Transverse colon (tissue), 4 donors: ENCODE results near the gene CAMKK1. TPM values are rescaled to one million over a fixed set of nuclear protein-coding genes. Genes with fewer than 3 reads are reported as not detected.

ENCODE experiments used
- DNase-seq: peaks from one replicate; pipeline ENCODE4 v3.0.0-alpha.2; 2019
- H3K27ac ChIP-seq, 4 donors: fragments of 200-600 bp; sonication (generic); 2 replicates each; pipeline ENCODE4 v1.5.1; 2016 to 2018; ENCODE audit warnings: inconsistent platforms in 4 of 4
- H3K27me3 ChIP-seq: fragments of 200-600 bp; sonication (generic); 2 replicates; pipeline ENCODE4 v1.5.1; 2017; ENCODE audit warnings: inconsistent platforms
- H3K36me3 ChIP-seq, 4 donors: fragments of 200-600 bp; sonication (generic); 2 replicates each; pipeline ENCODE4 v1.5.1; 2017 to 2019; ENCODE audit warnings: inconsistent platforms in 4 of 4
- H3K4me1 ChIP-seq, 4 donors: fragments of 200-600 bp; sonication (generic); 2 replicates each; pipeline ENCODE4 v1.5.1; 2017 to 2020; ENCODE audit warnings: inconsistent platforms in 4 of 4
- H3K4me3 ChIP-seq, 4 donors: fragments of 200-600 bp; sonication (generic); 1 replicate in 1 of 4; 2 replicates in 3 of 4; pipeline versions ENCODE4 v1.5.1 to v1.6.1; 2017 to 2019; ENCODE audit warnings: inconsistent platforms in 4 of 4
- H3K9me3 ChIP-seq, 2 donors: fragments of 200-600 bp; sonication (generic); 2 replicates each; pipeline ENCODE4 v1.5.1; 2017 to 2019; ENCODE audit warnings: inconsistent platforms in 2 of 2
- CTCF ChIP-seq, 5 experiments: fragments of 200-600 bp in 3 of 5; fragments of 450-650 bp in 2 of 5; sonication (generic) in 3 of 5; IDR thresholded peaks; 1 replicate in 2 of 5; 2 replicates in 3 of 5; pipeline ENCODE4 v1.5.1; 2016 to 2017; ENCODE audit warnings: antibody characterized with exemption in 5 of 5, inconsistent platforms in 3 of 5, mild to moderate bottlenecking in 2 of 5, moderate library complexity in 1 of 5
- EP300 ChIP-seq: sonication (generic); formaldehyde crosslinking; IDR thresholded peaks from one replicate; pipeline ENCODE4 v1.6.1; 2017; ENCODE audit warnings: antibody characterized with exemption, low read depth
- POLR2A ChIP-seq: fragments of 450-650 bp; IDR thresholded peaks from one replicate; pipeline ENCODE4 v1.6.1; 2016; ENCODE audit warnings: antibody characterized with exemption, mild to moderate bottlenecking, moderate library complexity
- POLR2AphosphoS5 ChIP-seq, 3 donors: sonication (generic); formaldehyde crosslinking; IDR thresholded peaks; one replicate each; pipeline ENCODE4 v1.6.1; 2016; ENCODE audit warnings: antibody characterized with exemption in 3 of 3
- WGBS, 2 donors: methylation state at CpG; one replicate each; pipeline ENCODE4 v1.1.5; 2018; ENCODE audit warnings: low coverage in 1 of 2; 5-methylcytosine and 5-hydroxymethylcytosine counted together
- in situ Hi-C, 4 donors: fragments of 200-750 bp; cut with MboI; loops; one replicate each; pipeline versions ENCODE4 v1.15.0 to v1.15.1; 2017; ENCODE audit warnings: low sequenced_read_pairs in 3 of 4, low pct_ligation_motif_present in 1 of 4, low pct_unique_long_range_greater_than_20kb in 1 of 4
- intact Hi-C: fragments of 100-400 bp; cut with DNase I; formaldehyde crosslinking; loops from one replicate; pipeline ENCODE4 v1.15.1; 2023; ENCODE audit warnings: low total_unique reads
- total RNA-seq, 4 donors: library from RNA; depleted of rRNA; stranded (reverse); fragments of >200 nt; gene quantifications; one replicate each; pipeline ENCODE4 v1.1.0, GENCODE V29; 2016

CAMKK1 gene
- total RNA-seq, 4 donors from 2014 or later = 2.9 to 31.0 (median 5.0) TPM

DNA sequence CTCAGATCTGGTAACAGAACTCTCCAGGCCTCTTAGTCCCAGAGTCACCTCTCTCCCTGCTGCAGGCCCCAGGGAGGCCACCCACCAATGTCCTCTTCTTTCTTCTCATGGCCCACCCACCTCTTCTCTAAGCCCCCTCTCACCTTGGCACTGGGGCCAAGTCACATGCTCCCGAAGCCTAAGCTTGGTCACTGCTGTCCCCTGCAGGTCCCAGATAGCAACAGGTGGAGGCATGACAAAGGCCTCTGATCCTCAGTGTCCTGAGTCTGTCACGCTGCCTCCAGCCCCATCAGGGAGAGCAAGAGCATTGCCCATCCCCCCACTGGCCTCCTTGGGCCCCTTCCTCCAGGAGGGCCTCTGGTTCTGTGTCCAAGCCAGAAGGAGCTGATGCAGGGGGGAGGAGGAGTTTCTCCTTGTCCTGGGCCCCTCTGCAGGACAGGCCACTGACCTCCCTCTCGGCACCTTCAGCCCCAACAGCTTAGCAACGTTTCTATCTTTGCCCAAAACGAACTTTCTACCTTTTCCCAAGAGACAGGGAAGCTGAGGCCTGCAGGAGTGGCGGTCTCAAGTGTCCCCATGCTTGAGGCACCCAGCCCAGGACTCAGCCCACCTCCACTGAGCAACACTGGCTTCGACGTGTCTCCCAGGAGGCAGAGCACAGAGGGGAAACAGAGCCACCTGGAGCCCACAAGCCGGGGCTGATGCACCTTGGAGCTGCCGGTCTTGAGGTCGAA, 14.8 kb upstream of the CAMKK1 start:
- TF ChIP-seq POLR2A (no peak), CTCF (IDR thresholded peaks at IDR 0.05) (peak in 4 of 5 experiments; percentile 34 to 63 (median 52))
- WGBS, 2 donors = 85% methylated on average over 11 of the region's 11 CpGs; no CpG with 5 or more reads in 1 of the 2 donors
- DNase-seq = no peak
- in situ Hi-C loops = no loop called here
- intact Hi-C loops = no loop called here
- Histone ChIP-seq H3K27ac (no peak overlapping the region), H3K4me3 (no peak overlapping the region), H3K4me1 (peaks cover 0 to 6% (median 4%) of the 10 kb centered on the region in 4 donors), H3K27me3 (no peaks in the 10 kb centered on the region), H3K36me3 (no peaks in the 10 kb centered on the region), H3K9me3 (no peaks in the 10 kb centered on the region)

GRCh38 chr17:3906881-3907280, 14.0 kb upstream of the CAMKK1 start:
- H3K36me3 ChIP-seq = no peaks in the 10 kb centered on the region
- no peak for DNase-seq
- peaks cover 0 to 5% (median 4%) of the 10 kb centered on the region in 4 donors for H3K4me1 ChIP-seq
- in situ Hi-C loops (no loop called here), intact Hi-C loops (no loop called here)
- H3K27ac ChIP-seq = no peak overlapping the region
- H3K27me3 ChIP-seq = no peaks in the 10 kb centered on the region
- no peak for TF ChIP-seq POLR2A
- TF ChIP-seq EP300 = no peak
- TF ChIP-seq CTCF (IDR thresholded peaks at IDR 0.05) = no peak
- no peak for TF ChIP-seq POLR2AphosphoS5 (IDR thresholded peaks at IDR 0.05)
- H3K9me3 ChIP-seq = no peaks in the 10 kb centered on the region
- 88% methylated on average over 4 of the region's 4 CpGs; no CpG with 5 or more reads in 1 of the 2 donors for WGBS, 2 donors
- H3K4me3 ChIP-seq = no peak overlapping the region

DNA sequence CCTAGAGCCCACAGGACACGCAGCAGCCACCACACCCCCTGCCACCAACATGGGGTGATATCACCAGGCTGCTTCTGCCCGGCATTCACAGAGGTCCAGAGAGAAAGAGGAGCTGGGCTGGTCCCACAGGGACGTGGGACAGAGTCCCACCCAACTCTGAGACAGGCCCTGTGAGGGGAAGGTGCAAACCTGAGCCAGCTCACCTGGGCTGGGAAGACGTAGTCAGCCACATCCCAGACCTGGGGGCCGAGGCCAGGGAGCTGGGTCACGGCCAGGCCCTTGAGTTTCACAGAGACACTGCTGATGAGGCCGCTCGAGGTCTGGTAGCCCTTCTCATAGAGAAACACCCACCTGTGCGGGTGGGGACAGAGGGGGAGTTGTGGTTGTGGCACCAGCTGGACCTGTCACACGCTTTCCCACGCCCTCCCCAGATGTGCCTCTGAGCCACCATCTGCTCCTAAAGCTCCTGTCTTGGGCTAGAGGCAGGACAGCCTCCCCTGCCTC, 12.2 kb upstream of the CAMKK1 start:
- TF ChIP-seq POLR2AphosphoS5 (IDR thresholded peaks at IDR 0.05) = peak in 1 of 3 donors; percentile 42
- TF ChIP-seq CTCF (IDR thresholded peaks at IDR 0.05) = no peak
- in situ Hi-C loops = no loop called here
- H3K27ac ChIP-seq = peak overlapping the region in 1 of 4 donors; percentile 57
- no peak overlapping the region for H3K4me3 ChIP-seq
- H3K9me3 ChIP-seq = no peaks in the 10 kb centered on the region
- no peaks in the 10 kb centered on the region for H3K4me1 ChIP-seq
- 60 to 89% methylated on average over 1 to 4 of the region's 11 CpGs for WGBS, 2 donors
- no peaks in the 10 kb centered on the region for H3K27me3 ChIP-seq
- H3K36me3 ChIP-seq = no peaks in the 10 kb centered on the region
- DNase-seq = peak; percentile 75
- intact Hi-C loops = no loop called here

DNA sequence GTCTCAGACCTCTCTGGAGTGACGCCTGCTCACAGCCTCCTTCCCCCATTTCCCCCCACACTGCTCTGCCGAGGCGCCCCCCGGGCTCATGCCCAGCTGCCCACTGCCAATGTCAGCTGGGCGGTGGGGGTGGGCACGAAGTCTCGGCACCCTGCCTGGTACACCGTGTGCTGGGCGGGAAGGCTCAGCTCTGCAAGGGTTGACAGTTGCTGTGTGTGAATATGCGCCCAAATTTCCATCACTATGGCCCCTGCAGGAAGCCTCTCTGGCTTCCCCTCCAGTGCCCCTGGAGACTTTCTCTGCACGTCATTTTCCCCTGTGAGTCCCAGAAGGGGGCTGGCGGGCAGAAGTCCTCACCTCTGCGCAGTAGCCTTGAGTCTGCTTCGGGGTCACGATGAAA, 11.6 kb upstream of the CAMKK1 start:
- no peak for DNase-seq
- no peaks in the 10 kb centered on the region for H3K9me3 ChIP-seq
- H3K4me3 ChIP-seq = no peak overlapping the region
- peak overlapping the region in 1 of 4 donors; percentile 21 for H3K27ac ChIP-seq
- intact Hi-C loops (no loop called here), in situ Hi-C loops (no loop called here)
- no peaks in the 10 kb centered on the region for H3K36me3 ChIP-seq
- no peak for TF ChIP-seq POLR2AphosphoS5 (IDR thresholded peaks at IDR 0.05)
- no peak for TF ChIP-seq CTCF (IDR thresholded peaks at IDR 0.05)
- no peak for TF ChIP-seq EP300
- no peak for TF ChIP-seq POLR2A
- 79% methylated on average over 10 of the region's 15 CpGs; no CpG with 5 or more reads in 1 of the 2 donors for WGBS, 2 donors
- H3K4me1 ChIP-seq = no peaks in the 10 kb centered on the region
- H3K27me3 ChIP-seq = no peaks in the 10 kb centered on the region
